Mononuclear cell (primary cell): ENCODE results near the gene STRIP1. TPM values are rescaled to one million over a fixed set of nuclear protein-coding genes. Genes with fewer than 3 reads are reported as not detected.

Source experiments
- H3K27me3 ChIP-seq: 2 replicates; pipeline ENCODE4 v1.6.0; 2011; ENCODE audit warnings: low read length, control low read depth; ENCODE audit not compliant: insufficient read depth
- H3K4me1 ChIP-seq: 2 replicates; pipeline ENCODE4 v1.5.1; 2011; ENCODE audit warnings: mild to moderate bottlenecking, low read length, control low read depth; ENCODE audit not compliant: insufficient read depth
- H3K4me3 ChIP-seq: 2 replicates; pipeline ENCODE4 v1.5.1; 2011; ENCODE audit warnings: mild to moderate bottlenecking, low read length, moderate library complexity
- H3K9me3 ChIP-seq: 2 replicates; pipeline ENCODE4 v1.5.1; 2011; ENCODE audit warnings: low read depth, mild to moderate bottlenecking, control low read depth, low read length
- total RNA-seq: library from RNA; depleted of rRNA; stranded (reverse); fragments of >200 nt; gene quantifications from one replicate; pipeline ENCODE4 v1.2.3, GENCODE V29; 2012

Gene STRIP1
- 49.3 TPM for total RNA-seq

GRCh38 chr1:110034451-110035235 lies at the start of gene STRIP1:
STRIP1 (plus strand) TSS chr1:110034624; CDS start chr1:110034638, 14 bp downstream.
- H3K4me1 ChIP-seq = peaks cover 45% of the 10 kb centered on the region
- no peaks in the 10 kb centered on the region for H3K27me3 ChIP-seq
- peak within 1 kb of the TSS; percentile 98 for H3K4me3 ChIP-seq
- H3K9me3 ChIP-seq = no peaks in the 10 kb centered on the region

DNA sequence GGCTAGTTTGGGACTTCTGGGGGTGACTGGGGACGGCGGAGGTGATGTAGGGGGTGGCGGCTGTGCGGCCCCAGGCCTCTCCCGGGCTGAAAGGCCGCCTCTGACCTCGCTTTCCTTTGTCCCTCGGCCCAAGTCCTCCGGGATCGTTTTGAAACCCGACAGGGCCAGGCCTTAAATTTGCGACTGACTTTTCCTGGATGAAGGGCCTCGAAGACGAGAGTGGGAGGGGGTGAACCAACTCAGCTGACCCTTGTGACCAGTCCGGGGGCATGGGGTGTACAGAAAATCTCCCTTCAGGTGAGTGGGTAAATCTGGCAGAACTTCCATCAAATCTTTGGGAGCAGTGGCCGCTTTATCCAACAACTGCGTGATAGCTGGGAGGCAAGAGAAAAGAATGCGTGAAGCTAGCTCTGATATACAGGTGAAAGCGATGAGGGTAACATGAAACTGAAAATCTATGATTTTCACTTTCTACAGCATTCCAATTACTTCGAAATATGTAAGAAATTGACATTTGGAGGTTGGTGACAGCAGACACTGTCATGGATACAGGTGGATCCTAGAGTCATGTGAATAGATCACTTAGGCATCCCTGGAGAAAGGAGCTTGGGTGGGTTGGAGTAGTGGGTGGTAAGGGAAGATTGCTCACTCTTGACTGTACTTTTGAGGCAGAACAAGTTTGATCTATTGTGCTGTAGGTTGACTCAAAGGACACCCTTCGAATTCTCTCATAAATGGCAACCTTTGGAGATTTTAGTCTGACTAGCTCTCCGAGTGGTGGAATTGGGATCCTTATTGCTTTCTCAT lies 49.0 kb upstream of the STRIP1 start:
- H3K4me3 ChIP-seq = peak overlapping the region; percentile 61
- peaks cover 56% of the 10 kb centered on the region for H3K4me1 ChIP-seq
- no peaks in the 10 kb centered on the region for H3K9me3 ChIP-seq
- no peaks in the 10 kb centered on the region for H3K27me3 ChIP-seq

DNA sequence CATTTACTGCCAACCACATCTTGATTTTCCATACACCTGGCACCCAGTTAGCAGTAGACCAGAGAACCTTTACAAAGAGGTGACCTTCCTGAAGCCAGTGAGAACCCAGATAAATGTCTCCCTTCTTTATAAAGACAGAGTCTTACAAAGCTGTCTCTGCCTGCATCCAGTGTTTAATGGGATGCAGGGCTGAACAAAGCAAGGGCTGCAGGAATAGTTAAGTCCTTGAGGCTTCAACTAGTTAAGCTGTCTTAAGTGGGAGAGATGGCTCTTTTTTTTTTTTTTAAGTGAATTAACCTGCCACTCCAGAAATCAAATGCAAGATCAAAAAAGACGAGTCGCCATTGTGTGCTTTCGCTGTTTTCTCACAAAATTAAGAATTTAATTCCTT lies 48.4 kb upstream of the STRIP1 start:
- Histone ChIP-seq H3K4me1 (peaks cover 62% of the 10 kb centered on the region), H3K4me3 (no peak overlapping the region), H3K9me3 (no peaks in the 10 kb centered on the region), H3K27me3 (no peaks in the 10 kb centered on the region)

- no peak overlapping the region for H3K4me3 ChIP-seq
- H3K9me3 ChIP-seq = no peaks in the 10 kb centered on the region
- H3K27me3 ChIP-seq = no peaks in the 10 kb centered on the region
- peaks cover 72% of the 10 kb centered on the region for H3K4me1 ChIP-seq
Measured at GRCh38 chr1:109988349-109988914, 46.0 kb upstream of the STRIP1 start.

DNA sequence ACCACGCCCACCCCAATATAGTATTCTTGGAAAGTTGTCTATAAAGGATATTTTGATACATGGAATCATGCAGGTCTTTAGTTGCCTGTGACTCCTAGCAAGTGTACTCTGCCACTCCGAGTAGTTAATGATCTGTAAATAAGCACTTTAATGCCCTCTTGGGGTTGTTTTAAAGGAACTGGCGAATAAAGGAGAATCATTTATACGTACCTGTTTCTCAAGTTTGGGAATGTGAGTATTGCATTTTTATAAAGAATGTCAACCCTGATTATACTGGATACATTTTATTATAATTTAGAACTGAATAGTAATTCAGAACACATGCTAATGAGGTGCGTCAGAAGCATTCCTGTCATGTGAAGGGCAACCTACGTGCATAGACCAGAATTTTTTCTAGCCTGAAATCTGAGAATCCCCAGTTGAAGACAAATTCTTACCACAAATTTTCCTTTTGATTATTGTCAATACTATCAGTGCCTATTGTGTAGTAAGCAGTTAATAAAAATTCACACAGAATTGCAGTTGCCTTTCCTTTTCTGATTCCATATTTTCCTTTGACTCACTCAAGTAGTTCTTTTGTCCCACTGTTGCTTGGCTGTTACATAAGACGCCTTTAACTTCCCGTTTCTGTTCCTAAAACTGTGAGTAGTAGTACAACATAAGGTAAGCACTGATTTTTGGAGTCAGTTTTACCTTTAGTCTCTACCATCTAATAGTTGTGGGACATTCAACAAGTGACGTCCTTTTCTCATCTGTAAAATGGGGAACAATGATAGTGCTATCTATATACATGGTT lies 44.7 kb upstream of the STRIP1 start:
- Histone ChIP-seq H3K9me3 (no peaks in the 10 kb centered on the region), H3K4me1 (peaks cover 68% of the 10 kb centered on the region), H3K27me3 (no peaks in the 10 kb centered on the region), H3K4me3 (no peak overlapping the region)

GRCh38 chr1:109990302-109990653 lies 44.1 kb upstream of the STRIP1 start:
- Histone ChIP-seq H3K4me1 (peaks cover 65% of the 10 kb centered on the region), H3K9me3 (no peaks in the 10 kb centered on the region), H3K27me3 (no peaks in the 10 kb centered on the region), H3K4me3 (no peak overlapping the region)

GRCh38 chr1:109991400-109991925 lies 43.0 kb upstream of the STRIP1 start:
- no peaks in the 10 kb centered on the region for H3K9me3 ChIP-seq
- no peaks in the 10 kb centered on the region for H3K27me3 ChIP-seq
- peaks cover 53% of the 10 kb centered on the region for H3K4me1 ChIP-seq
- H3K4me3 ChIP-seq = no peak overlapping the region

GRCh38 chr1:109993885-109994284 lies 40.5 kb upstream of the STRIP1 start:
- Histone ChIP-seq H3K27me3 (no peaks in the 10 kb centered on the region), H3K4me1 (peaks cover 38% of the 10 kb centered on the region), H3K4me3 (no peak overlapping the region), H3K9me3 (no peaks in the 10 kb centered on the region)

- H3K4me1 ChIP-seq = peaks cover 34% of the 10 kb centered on the region
- no peaks in the 10 kb centered on the region for H3K9me3 ChIP-seq
- no peak overlapping the region for H3K4me3 ChIP-seq
- H3K27me3 ChIP-seq = no peaks in the 10 kb centered on the region
Measured at GRCh38 chr1:109994654-109995053, 39.8 kb upstream of the STRIP1 start.

- H3K27me3 ChIP-seq = no peaks in the 10 kb centered on the region
- peaks cover 25% of the 10 kb centered on the region for H3K4me1 ChIP-seq
- H3K9me3 ChIP-seq = no peaks in the 10 kb centered on the region
- H3K4me3 ChIP-seq = no peak overlapping the region
Measured at GRCh38 chr1:109995536-109995935, 38.9 kb upstream of the STRIP1 start.

- Histone ChIP-seq H3K27me3 (no peaks in the 10 kb centered on the region), H3K4me1 (peaks cover 16% of the 10 kb centered on the region), H3K9me3 (no peaks in the 10 kb centered on the region), H3K4me3 (no peak overlapping the region)
Measured at GRCh38 chr1:109996476-109996875, 37.9 kb upstream of the STRIP1 start.

DNA sequence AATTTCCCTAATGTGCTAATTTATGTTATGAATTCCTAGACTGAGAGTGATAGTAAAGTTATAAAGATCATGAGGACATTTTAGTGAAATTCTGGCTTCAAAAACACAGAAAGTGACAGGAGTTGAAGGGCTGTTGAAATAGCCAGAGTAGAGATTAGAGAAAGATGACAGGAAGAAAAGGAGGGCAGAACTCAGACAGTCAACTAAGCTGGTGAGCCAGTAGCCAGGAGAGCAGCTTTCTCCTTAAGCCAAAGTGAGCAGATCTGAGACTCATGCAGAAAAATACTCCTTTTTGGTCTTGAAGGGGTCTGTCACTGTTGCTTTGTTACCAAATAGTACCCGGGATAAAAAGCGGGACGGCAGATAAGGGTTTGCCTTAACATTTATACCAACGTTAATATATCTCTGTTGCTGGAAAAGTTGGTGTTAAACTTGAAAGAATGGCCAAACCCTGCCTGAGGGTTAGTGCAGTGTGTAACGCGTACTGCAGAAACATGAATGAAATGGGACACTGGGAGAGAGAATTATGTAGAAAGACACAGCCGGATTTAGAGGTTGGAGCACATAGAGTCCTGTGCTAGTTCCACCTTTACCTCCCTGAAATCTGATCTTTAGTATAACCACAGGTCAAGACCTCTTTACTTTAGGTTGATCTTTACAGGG lies 37.1 kb upstream of the STRIP1 start:
- Histone ChIP-seq H3K4me1 (peaks cover 10% of the 10 kb centered on the region), H3K27me3 (no peaks in the 10 kb centered on the region), H3K9me3 (no peaks in the 10 kb centered on the region), H3K4me3 (no peak overlapping the region)

GRCh38 chr1:109997867-109998229 lies 36.6 kb upstream of the STRIP1 start:
- Histone ChIP-seq H3K4me1 (peaks cover 10% of the 10 kb centered on the region), H3K4me3 (no peak overlapping the region), H3K27me3 (no peaks in the 10 kb centered on the region), H3K9me3 (no peaks in the 10 kb centered on the region)

DNA sequence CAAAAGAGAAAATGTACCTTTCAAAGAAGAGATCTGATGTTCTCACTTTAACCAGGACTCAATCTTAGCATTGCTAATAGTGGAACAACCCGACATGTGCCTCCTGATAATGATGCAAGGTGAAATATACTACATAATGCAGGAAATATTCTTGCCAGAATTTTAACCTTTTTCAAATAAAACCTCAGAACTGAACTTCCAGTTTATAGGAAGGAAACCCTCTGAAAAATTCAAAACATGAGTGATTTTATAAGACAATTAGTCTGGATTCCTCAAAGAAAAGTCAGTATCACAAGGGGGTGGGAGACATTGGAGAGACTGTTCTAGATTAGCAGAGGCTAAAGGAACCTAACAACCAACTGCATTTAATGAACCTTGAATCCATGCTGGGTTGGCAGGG lies 31.7 kb upstream of the STRIP1 start:
- no peaks in the 10 kb centered on the region for H3K27me3 ChIP-seq
- H3K4me1 ChIP-seq = peaks cover 21% of the 10 kb centered on the region
- no peak overlapping the region for H3K4me3 ChIP-seq

More for the DNA sequence above, 31.7 kb upstream of the STRIP1 start:
- no peaks in the 10 kb centered on the region for H3K9me3 ChIP-seq
